ENCODE measurements around the gene IGHMBP2. TPM values are rescaled to one million over a fixed set of nuclear protein-coding genes. Genes with fewer than 3 reads are reported as not detected.

The IGHMBP2 gene
- total RNA-seq, 1 experiment from 2014 or later: 27.0 TPM

DNA sequence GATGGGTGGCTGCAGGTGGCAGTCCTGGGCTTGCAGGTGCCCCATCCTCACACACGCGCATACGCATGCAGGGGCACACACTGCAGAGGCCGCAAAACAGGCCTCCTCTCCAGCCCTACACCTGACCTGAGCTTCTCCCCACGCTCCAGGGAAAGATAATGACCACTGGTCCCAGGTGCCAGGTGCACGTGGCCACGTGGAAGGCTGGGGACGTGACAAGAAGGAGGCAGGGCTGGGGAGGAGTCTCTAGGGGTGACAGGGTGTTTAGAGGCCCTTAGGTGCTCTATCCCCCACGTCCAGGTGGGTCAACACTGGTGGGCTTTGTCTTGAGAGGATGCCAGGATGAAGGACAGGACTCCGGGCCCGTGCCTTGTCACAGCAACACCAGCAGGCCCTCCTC, 38.5 kb upstream of the IGHMBP2 start:
- no peaks in the 10 kb centered on the region for H3K79me2 ChIP-seq (ENCODE audit: low read depth)
- TF ChIP-seq EZH2 (IDR thresholded peaks at IDR 0.05; ENCODE audit: low read depth): no peak
- TF ChIP-seq, protein P1, sequence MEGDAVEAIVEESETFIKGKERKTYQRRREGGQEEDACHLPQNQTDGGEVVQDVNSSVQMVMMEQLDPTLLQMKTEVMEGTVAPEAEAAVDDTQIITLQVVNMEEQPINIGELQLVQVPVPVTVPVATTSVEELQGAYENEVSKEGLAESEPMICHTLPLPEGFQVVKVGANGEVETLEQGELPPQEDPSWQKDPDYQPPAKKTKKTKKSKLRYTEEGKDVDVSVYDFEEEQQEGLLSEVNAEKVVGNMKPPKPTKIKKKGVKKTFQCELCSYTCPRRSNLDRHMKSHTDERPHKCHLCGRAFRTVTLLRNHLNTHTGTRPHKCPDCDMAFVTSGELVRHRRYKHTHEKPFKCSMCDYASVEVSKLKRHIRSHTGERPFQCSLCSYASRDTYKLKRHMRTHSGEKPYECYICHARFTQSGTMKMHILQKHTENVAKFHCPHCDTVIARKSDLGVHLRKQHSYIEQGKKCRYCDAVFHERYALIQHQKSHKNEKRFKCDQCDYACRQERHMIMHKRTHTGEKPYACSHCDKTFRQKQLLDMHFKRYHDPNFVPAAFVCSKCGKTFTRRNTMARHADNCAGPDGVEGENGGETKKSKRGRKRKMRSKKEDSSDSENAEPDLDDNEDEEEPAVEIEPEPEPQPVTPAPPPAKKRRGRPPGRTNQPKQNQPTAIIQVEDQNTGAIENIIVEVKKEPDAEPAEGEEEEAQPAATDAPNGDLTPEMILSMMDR (conservative IDR thresholded peaks at IDR 0.05): no peak
- no peaks in the 10 kb centered on the region for H3K4me1 ChIP-seq (replicated peaks; ENCODE audit: insufficient read depth)
- H3K4me3 ChIP-seq: no peak overlapping the region
- intact Hi-C loops (cut with micrococcal nuclease; ENCODE audit: unreplicated experiment): no loop called here
- ChIA-PET POLR2A (ENCODE audit: unreplicated experiment) (no interaction called here), CTCF (no interaction called here)
- DNase-seq: no peak
- no peak overlapping the region for H2AFZ ChIP-seq
- no peaks in the 10 kb centered on the region for H3K27me3 ChIP-seq (ENCODE audit: insufficient read depth, low read depth)
- no peak overlapping the region for H3K4me2 ChIP-seq
- H3K9me2 ChIP-seq (ENCODE audit: insufficient read depth): no peaks in the 10 kb centered on the region
- no peaks in the 10 kb centered on the region for H4K20me1 ChIP-seq (ENCODE audit: insufficient read depth)
- no peak overlapping the region for H3K27ac ChIP-seq
- BruUV-seq (replicated peaks): no TSS peak
- peaks cover 11% of the 10 kb centered on the region for H3K9me3 ChIP-seq (ENCODE audit: insufficient read depth, low read depth)
- H3F3A ChIP-seq (ENCODE audit: insufficient read depth, low read depth): no peaks in the 10 kb centered on the region
- H3K36me3 ChIP-seq (ENCODE audit: low read depth): no peaks in the 10 kb centered on the region

DNA sequence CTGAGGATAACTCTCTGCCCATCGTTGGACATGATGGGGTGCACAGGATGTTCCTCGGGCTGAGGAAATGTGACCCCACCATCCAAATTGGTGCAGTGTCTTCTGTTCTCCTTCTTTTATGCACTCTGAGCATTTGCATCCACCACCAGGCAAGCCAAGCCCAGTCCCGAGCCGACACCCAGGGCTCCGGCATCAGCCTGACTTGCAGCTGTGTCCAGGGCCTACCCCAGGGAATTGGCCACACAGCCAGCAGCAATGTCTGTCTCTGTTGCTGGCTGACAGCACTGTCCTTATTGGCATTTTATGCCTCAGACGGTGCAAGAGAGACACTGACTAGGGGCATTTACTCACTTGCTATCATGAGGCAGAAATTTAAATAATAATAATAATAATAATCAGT, 36.6 kb upstream of the IGHMBP2 start:
- H3K4me2 ChIP-seq: no peak overlapping the region
- intact Hi-C loops (cut with micrococcal nuclease; ENCODE audit: unreplicated experiment): no loop called here
- no peaks in the 10 kb centered on the region for H4K20me1 ChIP-seq (ENCODE audit: insufficient read depth)
- H3K36me3 ChIP-seq (ENCODE audit: low read depth): no peaks in the 10 kb centered on the region
- H3K27me3 ChIP-seq (ENCODE audit: insufficient read depth, low read depth): no peaks in the 10 kb centered on the region
- ChIA-PET POLR2A (ENCODE audit: unreplicated experiment) (no interaction called here), CTCF (interaction anchor here (0.7 kb wide), 1 partner anchor 228 kb away, joined by 9 read pairs; no protein-coding TSS in a partner anchor)
- H2AFZ ChIP-seq: no peak overlapping the region
- BruUV-seq (replicated peaks): no TSS peak
- no peak for TF ChIP-seq EZH2 (IDR thresholded peaks at IDR 0.05; ENCODE audit: low read depth)
- TF ChIP-seq, protein P1 (conservative IDR thresholded peaks at IDR 0.05): no peak
- H3F3A ChIP-seq (ENCODE audit: insufficient read depth, low read depth): no peaks in the 10 kb centered on the region
- H3K79me2 ChIP-seq (ENCODE audit: low read depth): no peaks in the 10 kb centered on the region
- no peaks in the 10 kb centered on the region for H3K4me1 ChIP-seq (replicated peaks; ENCODE audit: insufficient read depth)
- no peak for DNase-seq
- no peaks in the 10 kb centered on the region for H3K9me2 ChIP-seq (ENCODE audit: insufficient read depth)
- H3K4me3 ChIP-seq: no peak overlapping the region
- H3K27ac ChIP-seq: no peak overlapping the region
- peaks cover 11% of the 10 kb centered on the region for H3K9me3 ChIP-seq (ENCODE audit: insufficient read depth, low read depth)

DNA sequence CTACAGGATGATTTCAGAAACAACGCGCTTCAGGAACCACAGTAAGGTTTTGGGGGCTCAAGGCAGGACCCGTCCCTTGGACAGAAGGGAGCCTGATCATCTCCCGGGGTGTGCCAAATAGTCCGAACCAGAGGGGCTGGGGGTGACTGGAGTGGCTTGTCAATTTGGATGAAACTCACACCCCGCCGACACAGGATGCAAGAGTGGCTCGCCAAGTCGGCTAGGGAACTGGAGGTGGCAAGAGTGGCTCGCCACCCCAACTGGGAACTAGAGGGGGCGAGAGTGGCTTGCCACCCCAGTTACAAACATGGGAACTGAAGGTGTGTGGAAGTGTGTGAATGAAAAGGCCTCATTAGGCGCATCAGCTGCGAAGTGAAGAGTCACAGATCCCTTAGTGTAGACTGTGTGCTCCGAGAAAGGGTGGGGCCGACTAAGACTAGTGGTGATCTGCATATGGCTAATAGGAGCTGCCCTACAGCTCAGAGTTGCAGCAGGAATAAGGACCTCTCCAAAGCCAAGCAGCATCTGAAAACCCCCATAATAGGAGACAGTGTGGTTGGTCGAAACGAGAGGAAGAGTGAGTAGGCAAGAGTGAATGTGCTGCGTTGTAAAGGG, 35.4 kb upstream of the IGHMBP2 start:
- Histone ChIP-seq H3K9me2 (ENCODE audit: insufficient read depth) (no peaks in the 10 kb centered on the region), H3K36me3 (ENCODE audit: low read depth) (no peaks in the 10 kb centered on the region), H3K27me3 (ENCODE audit: insufficient read depth, low read depth) (no peaks in the 10 kb centered on the region), H3F3A (ENCODE audit: insufficient read depth, low read depth) (no peaks in the 10 kb centered on the region), H3K79me2 (ENCODE audit: low read depth) (no peaks in the 10 kb centered on the region), H3K9me3 (ENCODE audit: insufficient read depth, low read depth) (peaks cover 11% of the 10 kb centered on the region), H4K20me1 (ENCODE audit: insufficient read depth) (no peaks in the 10 kb centered on the region), H3K27ac (no peak overlapping the region), H3K4me2 (no peak overlapping the region), H3K4me3 (no peak overlapping the region), H3K4me1 (replicated peaks; ENCODE audit: insufficient read depth) (no peaks in the 10 kb centered on the region), H2AFZ (no peak overlapping the region)
- intact Hi-C loops (cut with micrococcal nuclease; ENCODE audit: unreplicated experiment): no loop called here
- BruUV-seq (replicated peaks): no TSS peak
- no peak for DNase-seq
- POLR2A ChIA-PET (ENCODE audit: unreplicated experiment): no interaction called here
- TF ChIP-seq, protein P1 (conservative IDR thresholded peaks at IDR 0.05): no peak
- no peak for TF ChIP-seq EZH2 (IDR thresholded peaks at IDR 0.05; ENCODE audit: low read depth)
- CTCF ChIA-PET: interaction anchor here (1.1 kb wide), 1 partner anchor 109 kb away, joined by 3 read pairs; no protein-coding TSS in a partner anchor
